HG02943 (cell line): Measurements from ENCODE around the gene SMO.
"Not testable (repeated sequence)": the region's sequence is repeated elsewhere in the genome, so short reads cannot be mapped to it uniquely, and the experiment has no call there.

ENCODE experiments used
- ATAC-seq: cut with Tn5 transposase; IDR thresholded peaks from one replicate; pipeline ENCODE4 v1.9.1; 2021; ENCODE audit warnings: mild to moderate bottlenecking, low read depth, moderate library complexity; ENCODE audit not compliant: unreplicated experiment

Gene SMO

GRCh38 chr7:129169171-129169671 is 19.2 kb upstream of the SMO start:
- ATAC-seq = no peak

GRCh38 chr7:129169686-129170440 is 18.6 kb upstream of the SMO start:
- no peak for ATAC-seq

DNA sequence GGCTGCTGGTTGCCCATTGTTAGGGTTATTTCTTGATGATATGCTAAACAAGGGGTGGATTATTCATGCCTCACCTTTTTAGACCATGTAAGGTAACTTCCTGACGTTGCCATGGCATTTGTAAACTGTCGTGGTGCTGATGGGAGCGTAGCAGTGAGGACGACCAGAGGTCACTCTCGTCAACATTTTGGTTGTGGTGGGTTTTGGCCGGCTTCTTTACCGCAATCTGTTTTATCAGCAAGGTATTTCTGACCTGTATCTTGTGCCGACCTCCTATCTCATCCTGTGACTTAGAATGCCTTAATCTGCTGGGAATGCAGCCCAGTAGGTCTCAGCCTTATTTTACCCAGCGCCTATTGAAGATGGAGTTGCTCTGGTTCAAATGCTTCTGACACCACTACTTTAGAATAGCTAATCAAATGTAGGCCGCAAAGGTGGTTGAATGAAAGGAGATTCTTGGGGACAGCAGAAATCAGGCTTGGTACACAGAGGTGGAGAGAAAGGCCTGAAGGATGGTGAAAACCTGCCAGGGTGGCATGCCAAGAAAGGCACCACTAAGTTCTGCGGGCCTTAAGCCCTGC is 17.9 kb upstream of the SMO start:
- ATAC-seq = no peak

- not testable (repeated sequence) for ATAC-seq
Measured at GRCh38 chr7:129173861-129174260, 14.6 kb upstream of the SMO start.

GRCh38 chr7:129176916-129177710 is 11.3 kb upstream of the SMO start:
- ATAC-seq = no peak

- no peak for ATAC-seq
Measured at GRCh38 chr7:129184981-129185670, 3.3 kb upstream of the SMO start.

DNA sequence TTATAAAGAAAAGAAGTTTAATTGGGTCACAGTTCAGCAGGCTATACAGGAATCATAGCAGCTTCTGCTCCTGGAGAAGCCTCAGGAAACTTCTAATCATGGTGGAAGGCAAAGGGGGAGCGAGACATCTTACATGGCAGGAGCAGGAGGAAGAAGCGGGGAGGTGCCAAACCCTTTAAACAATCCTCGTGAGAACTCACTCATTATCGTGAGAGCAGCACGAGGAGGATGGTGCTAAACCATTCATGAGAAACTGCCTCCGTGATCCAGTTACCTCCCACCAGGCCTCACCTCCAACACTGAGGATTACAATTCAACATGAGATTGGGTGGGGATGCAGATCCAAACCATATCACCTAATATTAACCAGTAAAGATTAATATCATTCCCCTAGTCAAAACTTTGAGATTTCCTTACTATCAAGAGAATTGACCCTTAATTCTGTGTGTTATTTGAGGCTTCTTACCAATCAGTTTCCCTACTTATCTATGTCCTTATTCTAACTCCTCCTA is 1.6 kb upstream of the SMO start:
- ATAC-seq = no peak

GRCh38 chr7:129187681-129188371 is 607 bp upstream of the SMO start:
- no peak for ATAC-seq

DNA sequence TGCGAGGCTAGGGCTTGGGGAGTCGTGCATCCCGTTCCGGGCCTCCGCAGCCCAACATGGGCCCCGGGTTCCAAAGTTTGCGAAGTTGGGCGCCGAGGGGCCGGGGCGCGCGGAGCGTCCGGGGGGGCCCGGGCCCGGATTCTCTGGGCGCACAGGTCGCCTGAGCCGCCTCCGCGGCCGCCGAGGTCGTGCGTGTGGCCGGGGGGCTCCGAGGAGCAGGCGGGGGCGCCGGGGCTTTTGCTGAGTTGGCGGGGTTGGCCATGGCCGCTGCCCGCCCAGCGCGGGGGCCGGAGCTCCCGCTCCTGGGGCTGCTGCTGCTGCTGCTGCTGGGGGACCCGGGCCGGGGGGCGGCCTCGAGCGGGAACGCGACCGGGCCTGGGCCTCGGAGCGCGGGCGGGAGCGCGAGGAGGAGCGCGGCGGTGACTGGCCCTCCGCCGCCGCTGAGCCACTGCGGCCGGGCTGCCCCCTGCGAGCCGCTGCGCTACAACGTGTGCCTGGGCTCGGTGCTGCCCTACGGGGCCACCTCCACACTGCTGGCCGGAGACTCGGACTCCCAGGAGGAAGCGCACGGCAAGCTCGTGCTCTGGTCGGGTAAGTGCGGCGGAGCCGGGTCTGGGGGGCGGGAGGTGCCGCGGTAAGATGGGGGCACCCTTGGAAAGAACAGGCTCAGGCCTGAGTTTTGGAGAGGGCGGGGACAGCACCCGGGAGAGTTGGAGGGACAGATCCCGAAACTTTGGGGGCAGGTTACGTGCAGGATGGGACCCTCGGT is 643 bp downstream of the SMO start:
- ATAC-seq = no peak

DNA sequence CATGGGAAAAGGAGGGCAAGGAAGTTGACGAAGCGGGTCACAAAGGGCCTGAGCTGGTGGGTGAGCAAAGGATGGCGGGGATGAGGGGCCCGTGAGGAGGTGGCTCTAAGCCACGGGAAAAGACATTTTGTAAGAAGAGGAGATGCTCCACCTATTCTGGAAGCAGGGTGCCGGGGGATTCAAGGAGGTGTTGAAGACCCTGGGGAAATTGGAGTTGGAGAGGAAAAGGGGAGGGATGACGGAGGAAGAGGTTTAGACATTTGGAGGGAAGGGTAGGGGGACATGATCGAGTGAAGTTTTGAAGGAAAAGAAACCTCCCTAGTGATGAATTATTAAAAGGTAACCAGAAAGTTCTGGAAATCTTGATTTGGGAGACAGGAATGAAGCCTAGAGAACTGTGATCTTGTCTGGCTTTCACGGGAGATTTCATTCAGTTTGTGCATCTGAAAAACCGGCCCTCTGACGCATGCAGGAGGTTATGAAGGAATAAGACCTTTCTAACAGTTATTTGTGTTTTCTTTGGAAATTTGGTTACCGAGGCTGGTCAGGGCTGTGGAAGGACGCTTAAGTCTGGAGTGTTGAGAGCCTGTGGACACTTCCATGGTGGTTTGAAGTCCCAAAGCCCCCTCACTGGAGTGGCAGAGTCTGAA is 1.4 kb downstream of the SMO start:
- ATAC-seq = no peak

GRCh38 chr7:129191272-129191671 is 2.8 kb downstream of the SMO start:
- ATAC-seq = no peak

GRCh38 chr7:129193892-129194291 is 5.5 kb downstream of the SMO start:
- ATAC-seq = no peak

- no peak for ATAC-seq
Measured at GRCh38 chr7:129197771-129198170, 9.3 kb downstream of the SMO start.

DNA sequence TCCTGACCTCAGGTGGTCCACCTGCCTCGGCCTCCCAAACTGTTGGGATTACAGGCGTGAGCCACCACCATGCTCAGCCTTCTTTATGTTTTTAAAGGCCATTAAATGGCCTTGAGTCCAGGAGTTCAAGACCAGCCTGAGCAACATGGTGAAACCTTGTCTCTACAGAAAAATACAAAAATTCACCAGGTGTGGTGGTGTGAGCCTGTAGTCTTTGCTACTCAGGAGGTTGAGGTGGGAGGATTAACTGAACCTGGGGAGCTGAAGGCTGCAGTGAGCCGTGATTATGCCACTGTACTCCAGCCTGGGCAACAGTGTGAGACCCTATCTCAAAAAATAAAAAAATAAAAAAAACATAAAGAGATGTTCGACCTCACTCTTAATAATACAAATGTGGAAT is 11.0 kb downstream of the SMO start:
- ATAC-seq = no peak

DNA sequence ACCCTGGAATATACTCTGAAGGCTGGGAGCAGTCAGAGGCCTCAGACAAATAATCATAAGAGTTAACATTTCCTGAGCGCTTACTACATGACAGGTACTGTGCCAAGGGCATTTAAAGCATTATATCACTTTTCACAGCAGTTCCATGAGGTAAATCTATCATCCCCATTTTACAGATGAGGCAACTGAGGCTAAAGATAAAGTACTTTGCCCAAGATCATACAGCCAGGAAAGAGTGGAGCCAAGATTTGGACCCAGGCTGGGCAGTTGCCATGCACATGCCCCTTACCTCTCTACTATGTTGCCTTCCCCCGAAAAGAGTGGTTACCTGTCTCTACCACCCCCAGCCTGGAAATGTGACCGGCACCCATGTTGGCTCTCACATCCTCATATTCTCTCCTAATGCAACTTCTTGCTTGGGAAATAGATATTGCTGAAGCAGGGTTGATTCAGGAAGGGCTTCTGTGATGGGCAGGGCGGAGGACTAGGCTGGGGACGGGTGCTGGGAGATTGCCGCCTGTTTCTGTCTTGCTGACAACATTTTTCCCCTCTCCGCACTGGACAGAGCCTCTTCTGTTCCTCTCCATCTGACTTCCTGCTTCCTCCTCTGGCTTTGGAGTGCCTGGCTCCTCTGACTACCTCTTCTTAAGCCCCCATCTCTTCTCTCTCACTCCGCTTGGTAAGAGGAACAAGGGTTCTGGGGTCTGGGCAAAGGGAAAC is 13.8 kb downstream of the SMO start:
- no peak for ATAC-seq

GRCh38 chr7:129203050-129203741 is 14.8 kb downstream of the SMO start:
- no peak for ATAC-seq

- no peak for ATAC-seq
Measured at GRCh38 chr7:129205126-129205818, 16.8 kb downstream of the SMO start.
